Endothelial cell of umbilical vein (primary cell): ENCODE measurements around the gene ALDH8A1. TPM values are rescaled to one million over a fixed set of nuclear protein-coding genes. Genes with fewer than 3 reads are reported as not detected.

Experiments
- BruUV-seq: library from RNA; stranded (reverse); fragments of 400-500 nt; replicated peaks from 2 replicates; lab custom pipeline; 2021; lab: Mats Ljungman, UMichigan
- CTCF ChIA-PET: fragments of 300-600, 350-600 bp; sonication (Branson Sonifier 250); formaldehyde crosslinking; loops from one replicate; lab custom pipeline; 2021; ENCODE audit warnings: antibody characterized with exemption, inconsistent platforms; lab: Charles Lee
- POLR2A ChIA-PET: fragments of 300-600, 350-600 bp; sonication (Branson Sonifier 250); formaldehyde crosslinking; loops from one replicate; lab custom pipeline; 2021; ENCODE audit warnings: antibody characterized with exemption, inconsistent platforms; lab: Charles Lee
- DNase-seq: peaks from one replicate; pipeline ENCODE4 v3.0.0-alpha.2; 2011; ENCODE audit warnings: low read depth, low spot score
- FAIRE-seq: peaks from 2 replicates; lab custom pipeline; 2011; peaks lifted over from hg19 to GRCh38; lab: Jason Lieb, UNC
- H2AFZ ChIP-seq: 2 replicates; pipeline ENCODE4 v1.6.0; 2012; ENCODE audit warnings: low read depth, low read length, control low read depth, inconsistent platforms
- H3K27ac ChIP-seq: 2 replicates; pipeline ENCODE4 v1.5.1; 2011; ENCODE audit warnings: low read depth, mild to moderate bottlenecking, control low read depth, low read length, moderate library complexity; ENCODE audit not compliant: insufficient read depth
- H3K27me3 ChIP-seq, 2 experiments: 2 replicates each; pipeline versions ENCODE4 v1.6.0 to v1.6.1; 2011; ENCODE audit warnings: low read length in 2 of 2, mixed read lengths in 1 of 2; ENCODE audit not compliant: control insufficient read depth in 2 of 2, insufficient read depth in 2 of 2
- H3K36me3 ChIP-seq, 2 experiments: 2 replicates in 1 of 2; 3 replicates in 1 of 2; pipeline ENCODE4 v1.5.1; 2011; ENCODE audit warnings: low read length in 2 of 2, mild to moderate bottlenecking in 1 of 2, moderate library complexity in 1 of 2; ENCODE audit not compliant: control insufficient read depth in 2 of 2, insufficient read depth in 2 of 2; ENCODE audit errors: extremely low read depth in 1 of 2
- H3K4me1 ChIP-seq: 3 replicates; pipeline ENCODE4 v1.5.1; 2011; ENCODE audit warnings: mild to moderate bottlenecking, low read length; ENCODE audit not compliant: control insufficient read depth, insufficient read depth; ENCODE audit errors: extremely low read depth
- H3K4me2 ChIP-seq: 2 replicates; pipeline ENCODE4 v1.6.1; 2011; ENCODE audit warnings: low read length, control low read depth, mixed read lengths; ENCODE audit not compliant: insufficient read depth
- H3K4me3 ChIP-seq, 3 experiments: fragments of 200-600 bp in 1 of 3; sonication (generic), shearing (Covaris generic) in 1 of 3; replicated peaks in 1 of 3; 2 replicates each; pipeline ENCODE4 v1.5.1; 2011 to 2016; ENCODE audit warnings: control low read depth in 3 of 3, low read length in 3 of 3, mild to moderate bottlenecking in 2 of 3, inconsistent platforms in 1 of 3, low read depth in 1 of 3, moderate library complexity in 1 of 3; ENCODE audit not compliant: insufficient read depth in 1 of 3
- H3K79me2 ChIP-seq: 2 replicates; pipeline ENCODE4 v1.6.0; 2012; ENCODE audit warnings: low read length, inconsistent platforms; ENCODE audit not compliant: control insufficient read depth, insufficient read depth
- H3K9ac ChIP-seq: replicated peaks from 2 replicates; pipeline ENCODE3; 2011; ENCODE audit warnings: low read length, control low read depth; ENCODE audit not compliant: insufficient read depth; ENCODE audit errors: extremely low read depth
- H3K9me1 ChIP-seq: replicated peaks from 3 replicates; pipeline ENCODE4 v1.6.0; 2011; ENCODE audit warnings: mild to moderate bottlenecking, low read length; ENCODE audit not compliant: control insufficient read depth, insufficient read depth; ENCODE audit errors: extremely low read depth
- H3K9me3 ChIP-seq: replicated peaks from 2 replicates; pipeline ENCODE4 v1.5.1; 2012; ENCODE audit warnings: low read length, inconsistent platforms; ENCODE audit not compliant: control insufficient read depth, insufficient read depth
- H4K20me1 ChIP-seq: replicated peaks from 2 replicates; pipeline ENCODE3; 2011; ENCODE audit warnings: mild to moderate bottlenecking, low read length; ENCODE audit not compliant: control insufficient read depth, insufficient read depth; ENCODE audit errors: extremely low read depth
- EZH2 ChIP-seq: IDR thresholded peaks from 2 replicates; pipeline ENCODE4 v1.6.1; 2012; ENCODE audit warnings: borderline replicate concordance, low read depth, mild to moderate bottlenecking, moderate library complexity, low read length, inconsistent platforms; ENCODE audit not compliant: severe bottlenecking
- FOS ChIP-seq: IDR thresholded peaks from 2 replicates; pipeline ENCODE4 v1.6.1; 2011; ENCODE audit warnings: mild to moderate bottlenecking, low read length, moderate library complexity, borderline replicate concordance; ENCODE audit not compliant: insufficient read depth
- GATA2 ChIP-seq: IDR thresholded peaks from 2 replicates; pipeline ENCODE4 v1.7.0; 2011; ENCODE audit warnings: low read depth, mild to moderate bottlenecking, moderate library complexity, mixed read lengths, low read length; ENCODE audit not compliant: insufficient read length, insufficient read depth
- JUN ChIP-seq: IDR thresholded peaks from 2 replicates; pipeline ENCODE4 v1.6.1; 2011; ENCODE audit warnings: borderline replicate concordance, low read depth; ENCODE audit not compliant: insufficient read length, insufficient read depth
- MYC ChIP-seq: IDR thresholded peaks from one replicate; pipeline ENCODE4 v1.6.1; 2011; ENCODE audit warnings: mild to moderate bottlenecking, low read depth, low read length
- POLR2AphosphoS5 ChIP-seq: IDR thresholded peaks from 2 replicates; pipeline ENCODE4 v1.6.1; 2012; ENCODE audit warnings: low read depth, mild to moderate bottlenecking, control low read depth, low read length, moderate library complexity; ENCODE audit not compliant: insufficient read depth
- dilution Hi-C: fragments of 300-500 bp; cut with MboI; formaldehyde crosslinking; loops from one replicate; pipeline ENCODE4 v1.15.0; 2019; ENCODE audit warnings: low sequenced_read_pairs; ENCODE audit not compliant: extremely low pct_ligation_motif_present
- intact Hi-C: fragments of 100-400 bp; cut with micrococcal nuclease; formaldehyde crosslinking; loops from one replicate; pipeline ENCODE4 v1.10.0; 2022
- polyA plus RNA-seq, 4 experiments: library from polyadenylated mRNA; depleted of rRNA in 3 of 4; stranded (reverse) in 3 of 4; unstranded in 1 of 4; fragments of >200 nt; gene quantifications; 2 replicates each; pipeline versions ENCODE4 v1.2.1 to v1.2.3, GENCODE V29; 2011 to 2012; ENCODE audit warnings: missing spikeins in 1 of 4
- total RNA-seq: library from RNA; stranded (reverse); gene quantifications from 2 replicates; pipeline ENCODE4 v1.2.3, GENCODE V29; 2021
- TF ChIP-seq, protein P1 (sequence below): IDR thresholded peaks from 2 replicates; pipeline ENCODE4 v1.6.1; 2011; ENCODE audit not compliant: insufficient read depth, insufficient read length

The ALDH8A1 gene
- total and polyA plus RNA-seq, 2 donors (not counting 3 experiments of a cell fraction or from before 2014, with no cell fraction given), result 0.08 to 0.95 TPM

- H3K79me2 ChIP-seq, result no peaks in the 10 kb centered on the region
- no peak overlapping the region for H3K27ac ChIP-seq
- TF ChIP-seq MYC, result no peak
- no peak for TF ChIP-seq GATA2
- no peak for TF ChIP-seq EZH2
- TF ChIP-seq, protein P1, sequence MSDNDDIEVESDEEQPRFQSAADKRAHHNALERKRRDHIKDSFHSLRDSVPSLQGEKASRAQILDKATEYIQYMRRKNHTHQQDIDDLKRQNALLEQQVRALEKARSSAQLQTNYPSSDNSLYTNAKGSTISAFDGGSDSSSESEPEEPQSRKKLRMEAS, result no peak
- TF ChIP-seq FOS, result no peak
- TF ChIP-seq JUN, result no peak
- no peak for TF ChIP-seq POLR2AphosphoS5
- CTCF ChIA-PET, result interaction anchor here (1.1 kb wide), 1 partner anchor 779 kb away, joined by 3 read pairs; no protein-coding TSS in a partner anchor
- no peaks in the 10 kb centered on the region for H3K36me3 ChIP-seq
- no peaks in the 10 kb centered on the region for H3K27me3 ChIP-seq
- FAIRE-seq, result no peak
- no peaks in the 10 kb centered on the region for H3K4me1 ChIP-seq
- no peaks in the 10 kb centered on the region for H3K9me1 ChIP-seq
- H3K9me3 ChIP-seq, result no peaks in the 10 kb centered on the region
- no peak overlapping the region for H3K9ac ChIP-seq
- no peak for DNase-seq
- H4K20me1 ChIP-seq, result no peaks in the 10 kb centered on the region
- POLR2A ChIA-PET, result no interaction called here
- H2AFZ ChIP-seq, result no peak overlapping the region
- H3K4me3 ChIP-seq, result no peak overlapping the region
- dilution Hi-C loops, result no loop called here
- no peak overlapping the region for H3K4me2 ChIP-seq
- intact Hi-C loops, result no loop called here
- no TSS peak for BruUV-seq
These were observed 15.0 kb downstream of the ALDH8A1 start for GRCh38 chr6:134934793-134935485.
